Neural progenitor cell (in vitro differentiated cells): ENCODE data around the gene FMO4. TPM values are rescaled to one million over a fixed set of nuclear protein-coding genes. Genes with fewer than 3 reads are reported as not detected.

Experiments used
- small RNA-seq: library from RNA; depleted of rRNA; stranded (forward); fragments of <200 nt; gene quantifications from one replicate; pipeline ENCODE3, GENCODE V24; 2015
- total RNA-seq: library from RNA; depleted of rRNA; stranded (reverse); fragments of >200 nt; gene quantifications from 2 replicates; pipeline ENCODE4 v1.2.3, GENCODE V29; 2015; ENCODE audit warnings: low replicate concordance

The FMO4 gene
- total RNA-seq, 1 donor from 2014 or later = 8.3 TPM

Small RNA genes lying within 50 kb of the gene (small RNA-seq; reads per million reads assigned to genes)
- not detected for gene SRP14P4

Other genes with a start within 250 kb of the FMO4 start
- gene FMO3, start 223.3 kb upstream of the FMO4 start, total RNA-seq = not detected in 2 replicates
- 0.47 TPM in 1 of 2 replicates, not detected in the other for gene FMO2, start 128.9 kb upstream of the FMO4 start, total RNA-seq
- 0.12 TPM in 1 of 2 replicates, not detected in the other for gene FMO1, start 65.7 kb upstream of the FMO4 start, total RNA-seq
- 89.9 and 90.9 TPM in 2 replicates for gene PRRC2C, start 171.3 kb downstream of the FMO4 start, total RNA-seq